GM18867 (cell line): ENCODE results near the gene AMN.
"Not testable (repeated sequence)": the region's sequence is repeated elsewhere in the genome, so short reads cannot be mapped to it uniquely, and the experiment has no call there.

Experiments
- ATAC-seq: cut with Tn5 transposase; IDR thresholded peaks from one replicate; pipeline ENCODE4 v1.9.1; 2021; ENCODE audit warnings: mild to moderate bottlenecking, moderate library complexity; ENCODE audit not compliant: unreplicated experiment

Gene AMN

GRCh38 chr14:102911991-102912761, 10.3 kb upstream of the AMN start:
- ATAC-seq = no peak

DNA sequence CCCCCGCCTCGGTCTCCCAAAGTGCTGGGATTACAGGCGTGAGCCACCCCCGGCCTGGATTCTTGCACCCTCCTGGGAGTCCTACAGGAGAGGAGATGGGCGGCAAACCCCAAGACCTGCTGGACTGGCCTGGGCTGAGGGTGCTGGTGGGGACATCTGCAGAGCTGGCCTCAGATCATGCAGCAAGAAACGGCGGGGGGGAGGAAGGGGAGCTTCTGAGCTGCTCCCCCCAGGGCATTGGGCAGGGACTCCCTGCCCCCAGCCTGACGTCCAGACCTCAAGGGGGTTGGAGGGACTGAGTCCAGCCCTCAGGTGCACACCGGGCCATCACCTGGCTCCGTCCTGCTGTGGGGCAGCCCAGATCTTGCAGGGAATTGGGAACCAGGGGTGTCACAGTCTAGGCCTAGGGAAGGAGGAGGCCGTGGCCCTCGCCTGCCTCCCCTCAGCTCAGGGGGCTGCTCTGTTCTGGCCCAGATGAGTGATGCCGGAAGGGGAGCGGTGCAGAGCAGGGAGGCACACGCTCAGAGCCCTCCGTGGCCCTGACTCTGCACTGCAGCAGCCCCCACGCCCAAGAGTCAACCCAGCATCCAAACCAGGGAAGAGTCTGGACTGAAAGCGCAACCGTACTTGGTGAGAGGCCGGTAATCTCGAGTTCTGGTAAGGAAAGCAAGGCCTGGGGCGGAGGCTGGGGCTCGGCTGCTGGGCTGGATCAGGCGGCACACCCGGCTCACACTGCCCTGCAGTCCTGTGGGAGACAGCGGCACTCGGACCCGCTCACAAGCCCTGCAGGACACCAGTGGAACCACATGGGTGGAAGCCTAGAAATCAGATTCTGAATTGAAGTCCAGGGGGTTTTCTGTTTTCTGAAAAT, 8.9 kb upstream of the AMN start:
- no peak for ATAC-seq

GRCh38 chr14:102914474-102915291, 7.8 kb upstream of the AMN start:
- ATAC-seq = no peak

DNA sequence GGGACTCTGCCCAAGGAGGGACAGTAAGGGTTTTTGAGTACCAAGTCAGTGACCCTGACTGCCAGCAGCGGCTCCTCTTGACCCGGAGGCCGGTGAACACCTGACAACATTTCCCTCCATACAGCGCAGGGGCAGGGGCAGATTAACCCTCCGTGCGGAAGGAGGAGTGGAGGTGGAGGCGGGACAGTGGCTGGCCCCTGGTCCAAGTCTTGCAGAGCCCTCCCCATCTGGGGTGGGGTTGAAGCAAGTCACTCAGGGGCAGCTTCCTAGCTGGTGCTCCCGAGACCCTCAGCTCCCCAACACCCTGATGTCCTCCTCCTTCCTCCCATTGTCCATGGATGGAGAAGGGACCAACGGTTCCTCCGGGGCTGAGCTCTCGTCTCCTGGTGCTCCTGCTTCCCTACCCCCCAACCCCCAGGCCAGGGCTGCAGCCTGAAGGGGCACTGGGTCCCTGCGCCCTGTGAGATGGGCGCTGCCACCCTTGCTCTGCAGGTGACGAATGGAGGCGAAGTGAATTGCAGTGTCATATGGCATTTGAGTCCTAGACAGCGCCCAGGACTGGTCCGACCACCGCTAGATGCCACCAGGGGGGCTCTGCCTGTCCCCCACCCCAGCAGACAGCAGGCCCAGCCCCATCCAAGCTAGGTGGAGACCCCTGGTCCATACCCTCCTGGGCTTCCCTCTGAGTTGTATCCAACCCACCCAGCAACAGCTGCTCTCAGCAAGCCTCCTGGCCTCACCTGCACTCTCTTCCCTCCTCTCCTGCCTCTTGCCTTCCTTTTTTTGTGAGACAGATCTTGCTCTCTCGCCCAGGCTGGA, 7.0 kb upstream of the AMN start:
- ATAC-seq = no peak

DNA sequence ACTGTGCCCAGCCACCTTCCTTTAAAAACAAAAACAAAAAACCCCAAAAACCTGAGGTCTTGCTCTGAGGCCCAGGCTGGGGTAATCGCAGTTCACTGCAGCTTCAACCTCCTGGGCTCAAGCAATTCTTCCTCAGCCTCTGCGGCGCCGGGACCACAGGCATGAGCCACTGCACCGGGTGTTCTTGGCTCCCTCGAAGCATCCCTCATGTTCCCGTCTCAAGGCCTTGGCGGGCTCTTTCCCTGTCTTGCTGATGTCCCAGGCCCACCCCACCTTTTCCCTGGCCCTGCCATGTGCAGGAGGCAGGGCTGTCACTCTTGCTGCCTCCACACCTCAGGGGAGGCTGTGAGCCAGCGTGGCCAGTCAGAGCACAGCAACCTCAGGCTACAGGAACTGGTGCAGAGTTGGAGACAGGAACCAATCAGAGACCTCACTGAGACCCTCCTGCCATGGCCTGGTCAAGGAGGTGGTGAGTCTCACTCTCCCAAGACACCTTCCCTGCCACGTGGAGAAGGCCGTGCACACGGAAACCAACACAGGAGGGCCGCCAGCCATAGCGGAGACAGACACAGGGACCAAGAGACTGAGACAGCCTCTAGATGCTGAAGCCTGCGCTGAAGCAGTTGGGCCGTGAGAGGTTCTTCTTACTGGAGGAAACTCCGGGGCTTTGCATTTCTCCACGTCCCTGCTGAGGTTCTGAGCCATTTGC, 6.0 kb upstream of the AMN start:
- ATAC-seq = no peak

DNA sequence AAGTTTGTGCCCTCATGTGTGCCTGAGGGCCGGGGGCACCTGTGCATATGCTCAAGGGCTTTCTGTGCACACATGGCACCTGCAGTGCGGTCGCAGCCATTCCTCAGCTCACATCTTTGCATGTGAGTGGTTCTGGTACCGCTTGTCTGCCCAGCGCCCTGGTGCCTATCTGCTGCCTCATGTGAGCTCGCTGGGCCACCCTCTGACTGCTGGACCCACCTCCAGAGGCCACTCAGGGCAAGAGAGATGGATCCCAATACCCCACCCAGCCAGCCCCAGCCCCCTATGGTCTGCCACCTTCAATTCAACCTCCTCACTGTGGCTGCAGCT, 5.4 kb upstream of the AMN start:
- ATAC-seq = no peak

- no peak for ATAC-seq
Measured at GRCh38 chr14:102917469-102918211, 4.8 kb upstream of the AMN start.

- ATAC-seq = no peak
Measured at GRCh38 chr14:102918438-102918837, 4.0 kb upstream of the AMN start.

GRCh38 chr14:102920273-102920997, 2.0 kb upstream of the AMN start:
- no peak for ATAC-seq

DNA sequence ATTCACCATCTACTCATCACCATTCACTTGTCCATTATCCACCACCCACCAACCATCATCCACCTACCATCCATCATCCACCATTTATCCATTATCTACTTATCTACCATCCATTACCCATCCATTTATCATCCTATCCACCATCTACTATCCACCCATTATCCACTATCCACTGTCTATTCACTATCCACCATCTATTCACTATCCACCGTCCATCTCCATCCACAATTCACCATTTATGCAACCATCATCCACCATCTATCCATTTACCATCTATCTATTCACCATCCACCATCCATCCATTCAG, 1.5 kb upstream of the AMN start:
- no peak for ATAC-seq

GRCh38 chr14:102923201-102923924, 900 bp downstream of the AMN start:
- ATAC-seq = no peak

- no peak for ATAC-seq
Measured at GRCh38 chr14:102923925-102924486, 1.5 kb downstream of the AMN start.

GRCh38 chr14:102924632-102925588, 2.4 kb downstream of the AMN start:
- no peak for ATAC-seq

- ATAC-seq = no peak
Measured at GRCh38 chr14:102925646-102926045, 3.2 kb downstream of the AMN start.

- ATAC-seq = no peak
Measured at GRCh38 chr14:102926104-102926503, 3.6 kb downstream of the AMN start.

DNA sequence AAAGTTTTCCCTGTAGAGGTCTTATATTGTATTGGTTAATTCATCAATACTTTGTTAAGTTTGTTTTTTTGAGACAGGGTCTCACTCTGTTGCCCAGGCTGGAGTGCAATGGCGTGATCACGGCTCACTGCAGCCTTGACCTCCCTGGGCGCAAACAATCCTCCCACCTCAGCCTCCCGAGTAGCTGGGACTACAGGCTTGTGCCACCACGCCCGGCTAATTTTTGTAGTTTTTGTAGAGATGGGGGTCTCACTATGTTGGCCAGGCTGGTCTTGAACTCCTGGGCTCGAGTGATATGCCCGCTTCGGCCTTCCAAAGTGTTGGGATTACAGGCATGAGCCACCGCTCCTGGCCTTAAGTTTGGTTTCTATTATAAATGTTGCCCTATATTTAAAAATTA, 4.4 kb downstream of the AMN start:
- not testable (repeated sequence) for ATAC-seq
